CD4-positive, CD25-positive, alpha-beta regulatory T cell (primary cell): ENCODE data around the gene GK. TPM values are rescaled to one million over a fixed set of nuclear protein-coding genes. Genes with fewer than 3 reads are reported as not detected.
A peak's percentile ranks its signal among the peaks of the same experiment; 100 is the strongest.
"Not testable (repeated sequence)": the region's sequence is repeated elsewhere in the genome, so short reads cannot be mapped to it uniquely, and the experiment has no call there.

ENCODE experiments used
- ATAC-seq, 2 donors: fragments of 150-1000 bp; cut with Tn5 transposase; one replicate each; pipeline ENCODE4 v1.10.0; 2021; ENCODE audit warnings: low read depth in 2 of 2, moderate number of reproducible peaks in 2 of 2, moderate library complexity in 1 of 2
- DNase-seq, 3 donors: peaks; one replicate each; pipeline versions ENCODE4 v3.0.0 to v3.0.0-alpha.2; 2012 to 2022; ENCODE audit warnings: mixed read lengths in 1 of 3
- H3K27ac ChIP-seq: one replicate; pipeline ENCODE4 v1.7.0; 2013; ENCODE audit warnings: mild to moderate bottlenecking, low read length; ENCODE audit not compliant: insufficient read depth, poor library complexity, severe bottlenecking
- H3K27me3 ChIP-seq: one replicate; pipeline ENCODE4 v1.7.0; 2013; ENCODE audit warnings: low read length; ENCODE audit not compliant: control insufficient read depth, insufficient read depth
- H3K36me3 ChIP-seq: one replicate; pipeline ENCODE4 v1.7.0; 2013; ENCODE audit warnings: mild to moderate bottlenecking, low read length, moderate library complexity; ENCODE audit not compliant: control insufficient read depth, insufficient read depth
- H3K4me1 ChIP-seq: 2 replicates; pipeline ENCODE4 v1.7.0; 2013; ENCODE audit warnings: mild to moderate bottlenecking, low read length; ENCODE audit not compliant: insufficient read depth, control insufficient read depth, poor library complexity, severe bottlenecking
- H3K4me3 ChIP-seq: one replicate; pipeline ENCODE4 v1.7.0; 2013; ENCODE audit warnings: low read depth, mild to moderate bottlenecking, low read length, moderate library complexity
- H3K9me3 ChIP-seq, 2 experiments: 1 replicate in 1 of 2; 2 replicates in 1 of 2; pipeline ENCODE4 v1.7.0; 2013; ENCODE audit warnings: low read length in 2 of 2, mild to moderate bottlenecking in 1 of 2, moderate library complexity in 1 of 2; ENCODE audit not compliant: control insufficient read depth in 2 of 2
- H3K27ac Mint-ChIP-seq, 3 donors: one replicate each; pipeline ENCODE4 v1.8.0; 2020 to 2022; ENCODE audit warnings: mild to moderate bottlenecking in 3 of 3, mixed read lengths in 3 of 3, moderate library complexity in 2 of 3
- H3K27me3 Mint-ChIP-seq: one replicate; pipeline ENCODE4 v1.8.0; 2022; ENCODE audit warnings: mild to moderate bottlenecking, mixed read lengths
- H3K36me3 Mint-ChIP-seq: one replicate; pipeline ENCODE4 v1.8.0; 2020; ENCODE audit warnings: mixed read lengths
- H3K4me1 Mint-ChIP-seq, 4 donors: one replicate each; pipeline ENCODE4 v1.8.0; 2020 to 2022; ENCODE audit warnings: mixed read lengths in 4 of 4, mild to moderate bottlenecking in 1 of 4
- H3K4me3 Mint-ChIP-seq, 4 donors: one replicate each; pipeline ENCODE4 v1.8.0; 2020 to 2022; ENCODE audit warnings: mild to moderate bottlenecking in 4 of 4, mixed read lengths in 4 of 4, moderate library complexity in 3 of 4
- H3K9me3 Mint-ChIP-seq, 7 donors: one replicate each; pipeline ENCODE4 v1.8.0; 2020 to 2022; ENCODE audit warnings: mixed read lengths in 7 of 7, mild to moderate bottlenecking in 3 of 7, moderate library complexity in 2 of 7
- polyA plus RNA-seq, 4 donors: library from polyadenylated mRNA; unstranded; fragments of 300-500 nt; fragmentation: Illumina TruSeq; gene quantifications; one replicate each; pipeline ENCODE4 v1.2.3, GENCODE V29; 2021
- total RNA-seq: library from RNA; stranded (reverse); gene quantifications from one replicate; pipeline ENCODE4 v1.2.3, GENCODE V29; 2022

GK gene
- total and polyA plus RNA-seq, 5 donors from 2014 or later: 13.7 to 22.3 (median 19.4) TPM

- H3K36me3 ChIP-seq, H3K9me3 ChIP-seq, H3K36me3 Mint-ChIP-seq, H3K27ac Mint-ChIP-seq, H3K27me3 ChIP-seq, H3K4me1 Mint-ChIP-seq, H3K4me3 ChIP-seq, ATAC-seq, H3K4me1 ChIP-seq, H3K9me3 Mint-ChIP-seq, DNase-seq, H3K4me3 Mint-ChIP-seq, H3K27me3 Mint-ChIP-seq, H3K27ac ChIP-seq: not testable (repeated sequence)
These were observed 13.5 kb upstream of the GK start for GRCh38 chrX:30639702-30640101.

GRCh38 chrX:30642642-30643041 lies 10.6 kb upstream of the GK start:
- no peaks in the 10 kb centered on the region for H3K36me3 ChIP-seq
- no peaks in the 10 kb centered on the region for H3K4me1 ChIP-seq
- no peaks in the 10 kb centered on the region for H3K27me3 ChIP-seq
- H3K9me3 Mint-ChIP-seq: peaks cover 0 to 5% (median 0%) of the 10 kb centered on the region in 7 donors
- no peak overlapping the region for H3K4me3 ChIP-seq
- no peak for ATAC-seq
- H3K27ac ChIP-seq: no peak overlapping the region
- H3K9me3 ChIP-seq: no peaks in the 10 kb centered on the region
- no peaks in the 10 kb centered on the region for H3K27me3 Mint-ChIP-seq
- no peak for DNase-seq
- no peaks in the 10 kb centered on the region for H3K4me1 Mint-ChIP-seq
- H3K36me3 Mint-ChIP-seq: no peaks in the 10 kb centered on the region
- H3K4me3 Mint-ChIP-seq: no peak overlapping the region
- no peak overlapping the region for H3K27ac Mint-ChIP-seq

- peaks cover 0 to 5% (median 0%) of the 10 kb centered on the region in 7 donors for H3K9me3 Mint-ChIP-seq
- Histone ChIP-seq H3K4me3 (no peak overlapping the region), H3K9me3 (no peaks in the 10 kb centered on the region), H3K4me1 (no peaks in the 10 kb centered on the region), H3K27me3 (no peaks in the 10 kb centered on the region), H3K36me3 (no peaks in the 10 kb centered on the region), H3K27ac (no peak overlapping the region)
- no peak for DNase-seq
- no peak overlapping the region for H3K4me3 Mint-ChIP-seq
- H3K4me1 Mint-ChIP-seq: no peaks in the 10 kb centered on the region
- no peaks in the 10 kb centered on the region for H3K27me3 Mint-ChIP-seq
- ATAC-seq: no peak
- peak overlapping the region in 1 of 3 donors; percentile 20 for H3K27ac Mint-ChIP-seq
- H3K36me3 Mint-ChIP-seq: no peaks in the 10 kb centered on the region
These were observed 9.9 kb upstream of the GK start for GRCh38 chrX:30643313-30643821.

DNA sequence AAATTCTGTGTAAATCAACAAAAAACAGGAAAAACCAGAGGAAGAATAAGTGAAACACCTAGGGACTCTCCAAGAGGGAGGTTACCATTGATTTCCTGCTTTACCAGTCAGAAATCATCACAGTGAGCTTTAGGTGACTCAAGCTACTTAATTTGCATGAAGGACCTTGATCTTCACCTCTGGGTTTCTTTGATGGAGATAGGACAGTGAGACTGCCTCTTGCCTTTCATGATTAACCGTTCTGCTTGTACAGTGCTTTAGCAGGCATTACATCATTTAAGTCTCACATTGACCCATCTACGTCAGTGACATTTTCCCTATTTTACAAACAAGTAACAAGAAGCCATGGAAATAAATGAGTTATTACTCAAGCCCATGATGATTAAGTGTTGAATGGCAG lies 3.4 kb upstream of the GK start:
- Mint-ChIP-seq H3K4me3 (peak overlapping the region in 2 of 4 donors; percentile 47 to 68), H3K9me3 (no peaks in the 10 kb centered on the region), H3K27me3 (no peaks in the 10 kb centered on the region), H3K27ac (peak overlapping the region in 2 of 3 donors; percentile 81 to 89), H3K4me1 (peaks cover 10 to 23% (median 15%) of the 10 kb centered on the region in 4 donors), H3K36me3 (no peaks in the 10 kb centered on the region)
- peak in 2 of 3 donors; percentile 30 to 66 for DNase-seq
- Histone ChIP-seq H3K27ac (peak overlapping the region; percentile 76), H3K4me1 (peaks cover 12% of the 10 kb centered on the region), H3K4me3 (no peak overlapping the region), H3K27me3 (no peaks in the 10 kb centered on the region), H3K36me3 (no peaks in the 10 kb centered on the region), H3K9me3 (no peaks in the 10 kb centered on the region)
- ATAC-seq: peak; percentile 35 to 36

GRCh38 chrX:30652527-30653414 lies 452 bp upstream of the GK start:
- Mint-ChIP-seq H3K4me3 (peak overlapping the region; percentile 86 to 99 (median 91)), H3K27me3 (no peaks in the 10 kb centered on the region), H3K9me3 (no peaks in the 10 kb centered on the region), H3K36me3 (no peaks in the 10 kb centered on the region), H3K4me1 (peaks cover 18 to 44% (median 30%) of the 10 kb centered on the region in 4 donors), H3K27ac (peak overlapping the region; percentile 85 to 96 (median 95))
- ATAC-seq: peak; percentile 83 to 86
- Histone ChIP-seq H3K4me3 (peak overlapping the region; percentile 76), H3K27ac (peak overlapping the region; percentile 84), H3K36me3 (no peaks in the 10 kb centered on the region), H3K9me3 (no peaks in the 10 kb centered on the region), H3K4me1 (peaks cover 25% of the 10 kb centered on the region), H3K27me3 (no peaks in the 10 kb centered on the region)
- peak; percentile 88 to 92 (median 91) for DNase-seq

- not testable (repeated sequence) for DNase-seq, ATAC-seq, H3K9me3 ChIP-seq, H3K9me3 Mint-ChIP-seq, H3K36me3 Mint-ChIP-seq, H3K36me3 ChIP-seq, H3K27me3 Mint-ChIP-seq, H3K27me3 ChIP-seq
- peaks cover 28% of the 10 kb centered on the region for H3K4me1 ChIP-seq
- H3K27ac Mint-ChIP-seq: peak overlapping the region; percentile 85 to 92 (median 85)
- H3K27ac ChIP-seq: peak overlapping the region; percentile 84
- H3K4me3 ChIP-seq: peak overlapping the region; percentile 87
- H3K4me3 Mint-ChIP-seq: peak overlapping the region; percentile 86 to 99 (median 91)
- peaks cover 18 to 59% (median 40%) of the 10 kb centered on the region in 4 donors for H3K4me1 Mint-ChIP-seq
These were observed 1.2 kb downstream of the GK start for GRCh38 chrX:30654386-30654785.

DNA sequence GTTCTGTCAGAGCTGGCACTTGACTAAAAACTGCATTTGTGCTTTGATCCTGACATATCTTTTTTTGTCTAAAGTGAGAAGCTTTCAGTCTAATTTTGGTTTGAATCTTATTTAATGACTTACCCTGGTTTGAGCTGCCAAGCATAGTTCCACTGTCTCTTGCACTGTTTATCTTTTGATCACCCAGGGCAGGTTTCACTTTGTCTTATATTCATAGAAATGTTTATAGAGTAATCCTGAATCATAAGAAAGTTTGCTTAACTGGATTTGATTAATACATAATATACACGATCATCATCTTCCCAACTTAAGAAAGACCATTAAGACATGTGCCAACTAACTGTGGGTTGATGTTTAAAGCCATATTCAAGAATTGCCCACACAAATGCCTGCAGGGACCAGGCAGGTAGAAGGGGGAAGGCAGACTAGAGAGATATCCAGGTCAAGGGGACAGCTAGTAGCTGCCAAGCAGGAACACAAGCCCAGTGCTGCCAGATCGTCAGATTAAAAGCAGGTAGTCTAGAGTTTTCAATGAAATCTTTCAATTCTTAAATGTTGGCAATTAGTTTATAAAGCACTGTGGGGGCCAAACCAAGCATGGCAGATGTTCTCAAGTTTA lies 1.9 kb downstream of the GK start:
- Mint-ChIP-seq H3K4me3 (peak overlapping the region; percentile 13 to 91 (median 76)), H3K4me1 (peaks cover 15 to 55% (median 35%) of the 10 kb centered on the region in 4 donors), H3K27ac (peak overlapping the region; percentile 83 to 88 (median 85)), H3K36me3 (no peaks in the 10 kb centered on the region), H3K9me3 (no peaks in the 10 kb centered on the region), H3K27me3 (no peaks in the 10 kb centered on the region)
- H3K27me3 ChIP-seq: no peaks in the 10 kb centered on the region
- peak in 1 of 3 donors; percentile 51 for DNase-seq
- H3K27ac ChIP-seq: peak overlapping the region; percentile 57
- H3K4me1 ChIP-seq: peaks cover 27% of the 10 kb centered on the region
- H3K9me3 ChIP-seq: no peaks in the 10 kb centered on the region
- H3K4me3 ChIP-seq: peak overlapping the region; percentile 82
- H3K36me3 ChIP-seq: no peaks in the 10 kb centered on the region
- no peak for ATAC-seq
